Measurements from ENCODE around the gene PACS1.
"Not testable (repeated sequence)": the region's sequence is repeated elsewhere in the genome, so short reads cannot be mapped to it uniquely, and the experiment has no call there.

Gene PACS1

GRCh38 chr11:66077927-66078326, 7.9 kb downstream of the PACS1 start:
- DNase-seq = no peak

- not testable (repeated sequence) for DNase-seq
Observed at GRCh38 chr11:66078949-66079348, 8.9 kb downstream of the PACS1 start.

DNA sequence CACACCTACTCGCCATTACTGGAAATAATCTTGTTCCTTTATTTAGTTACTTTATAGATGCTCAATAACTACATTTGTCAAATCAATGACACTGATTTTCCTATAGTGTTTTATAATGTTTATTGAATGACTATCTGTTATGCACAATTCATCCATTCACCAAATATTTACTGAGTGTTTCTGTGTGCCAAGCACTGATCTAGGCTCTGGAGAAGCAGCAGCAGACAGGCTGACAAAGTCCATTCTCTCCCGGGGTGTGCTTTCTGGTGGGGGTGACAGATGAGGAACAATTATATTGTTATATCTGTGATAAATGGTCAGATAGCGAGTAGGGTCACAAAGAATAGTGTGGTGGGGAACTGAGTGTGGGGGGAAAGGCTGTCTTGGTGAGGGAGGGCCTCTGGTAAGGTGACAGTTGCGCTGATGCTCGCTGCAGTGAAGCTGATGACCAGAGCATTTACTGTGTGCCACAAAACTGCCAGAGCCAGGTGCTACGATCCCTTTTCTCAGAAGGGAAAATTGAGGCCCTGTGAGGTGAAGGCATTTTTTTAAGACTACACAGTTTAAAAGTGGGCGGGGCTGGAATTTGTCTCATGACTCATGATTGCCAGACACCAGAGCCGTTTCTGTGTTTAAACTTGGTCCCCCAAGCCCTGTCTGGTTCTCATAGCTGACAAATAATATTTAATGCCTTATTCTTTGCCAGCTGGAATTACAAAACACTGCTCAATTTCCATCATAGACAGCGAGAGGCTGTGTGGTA, 10.2 kb downstream of the PACS1 start:
- peak; percentile 76 to 85 for DNase-seq

DNA sequence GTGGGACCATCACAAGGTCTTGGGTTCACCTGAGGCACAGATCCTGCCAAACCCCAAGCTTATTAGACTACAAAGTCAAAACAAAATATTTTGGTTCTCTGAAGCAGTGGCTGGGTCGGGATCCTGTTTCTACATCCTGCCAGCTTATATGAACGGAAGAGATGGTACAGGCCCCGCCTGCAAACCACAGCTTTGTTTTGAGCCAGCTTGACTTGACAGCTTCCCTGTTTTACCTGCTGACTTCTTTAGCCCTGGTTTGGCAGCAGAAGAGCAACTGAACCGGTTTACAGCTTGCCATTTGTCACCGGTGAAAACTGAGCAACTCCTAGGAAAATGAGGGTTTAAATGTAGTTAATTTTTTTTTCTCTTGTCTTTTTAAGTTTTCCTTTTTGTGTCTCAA, 11.4 kb downstream of the PACS1 start:
- peak; percentile 59 to 67 for DNase-seq

- DNase-seq = no peak
Observed at GRCh38 chr11:66082946-66083698, 13.1 kb downstream of the PACS1 start.

DNA sequence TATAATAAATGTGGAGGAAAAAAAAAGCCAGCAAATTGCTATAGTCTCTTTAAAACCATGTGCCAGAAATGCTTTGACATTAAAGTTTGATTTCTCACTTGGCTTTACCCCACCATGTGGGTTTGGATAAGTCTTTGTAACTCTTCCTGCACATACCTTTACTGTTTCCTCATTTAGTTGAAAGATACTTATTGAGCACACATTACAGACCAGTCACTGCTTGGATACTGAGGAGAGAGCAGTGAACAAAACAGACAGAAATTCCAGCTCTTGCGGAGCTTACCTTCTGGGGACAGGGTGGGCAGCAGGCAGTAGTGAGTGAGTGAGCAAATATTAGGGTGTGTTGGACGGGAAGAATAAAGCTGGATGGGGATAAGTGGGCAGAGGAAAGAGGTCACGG, 13.7 kb downstream of the PACS1 start:
- no peak for DNase-seq

DNA sequence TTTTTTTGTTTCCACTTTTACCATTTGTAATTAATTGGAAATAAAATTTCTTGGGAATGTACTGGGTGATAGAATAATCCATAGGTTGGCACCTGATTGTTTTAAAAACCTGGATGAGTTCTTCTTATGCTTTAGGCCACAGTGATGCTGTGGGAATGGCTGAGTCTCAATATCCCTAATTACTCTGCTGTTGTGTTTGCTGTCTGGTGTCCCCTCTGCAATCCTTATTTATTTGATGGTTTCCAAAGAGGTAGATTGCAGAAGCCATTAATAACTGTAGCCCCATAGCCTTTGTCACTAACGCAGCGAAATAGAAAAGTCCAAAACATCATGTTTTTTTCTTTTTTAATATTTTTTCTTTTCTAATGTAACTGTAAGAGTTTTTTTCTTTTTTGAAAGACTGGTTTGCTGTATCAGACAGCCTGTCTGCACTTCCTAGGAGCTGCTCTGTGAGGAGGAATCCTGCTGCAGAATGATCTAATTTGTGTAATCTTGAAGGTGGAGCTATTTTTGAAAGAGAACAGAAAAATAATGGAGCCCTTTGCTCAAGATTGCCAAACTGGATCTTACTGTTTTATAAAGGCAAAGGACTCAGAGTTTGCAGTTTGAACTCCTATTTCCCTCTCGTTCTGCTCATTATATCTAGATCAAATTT, 14.9 kb downstream of the PACS1 start:
- DNase-seq = no peak

DNA sequence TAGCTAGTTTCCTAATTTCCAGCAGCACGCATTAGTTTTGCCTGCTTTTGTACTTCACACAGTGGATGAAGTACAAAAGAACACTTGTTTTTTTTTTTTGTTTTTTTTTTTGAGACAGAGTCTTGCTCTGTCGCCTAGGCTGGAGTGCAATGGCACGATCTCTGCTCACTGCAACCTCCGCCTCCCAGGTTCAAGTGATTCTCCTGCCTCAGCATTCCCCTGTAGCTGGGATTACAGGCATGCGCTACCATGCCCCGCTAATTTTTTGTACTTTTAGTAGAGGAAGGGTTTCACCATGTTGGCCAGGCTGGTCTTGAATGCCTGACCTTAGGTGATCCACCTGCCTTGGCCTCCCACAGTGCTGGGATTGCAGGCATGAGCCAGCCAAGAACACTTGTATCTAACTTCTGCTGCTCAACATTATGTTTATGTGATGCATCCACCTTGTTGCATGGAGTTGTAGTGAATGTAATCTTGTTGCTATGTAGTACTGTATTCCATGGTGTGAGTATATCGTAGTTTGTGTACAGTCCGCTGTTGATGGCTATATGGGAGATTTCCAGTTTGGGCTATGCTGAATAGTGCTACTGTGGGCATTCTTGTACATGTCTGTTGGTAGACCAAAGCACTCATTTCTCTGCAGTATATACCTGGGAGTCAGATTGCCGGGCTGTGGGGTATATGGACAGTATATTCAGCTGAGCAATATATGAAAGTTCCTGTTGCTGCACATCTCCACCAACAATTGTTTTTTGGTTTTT, 17.3 kb downstream of the PACS1 start:
- DNase-seq = no peak

DNA sequence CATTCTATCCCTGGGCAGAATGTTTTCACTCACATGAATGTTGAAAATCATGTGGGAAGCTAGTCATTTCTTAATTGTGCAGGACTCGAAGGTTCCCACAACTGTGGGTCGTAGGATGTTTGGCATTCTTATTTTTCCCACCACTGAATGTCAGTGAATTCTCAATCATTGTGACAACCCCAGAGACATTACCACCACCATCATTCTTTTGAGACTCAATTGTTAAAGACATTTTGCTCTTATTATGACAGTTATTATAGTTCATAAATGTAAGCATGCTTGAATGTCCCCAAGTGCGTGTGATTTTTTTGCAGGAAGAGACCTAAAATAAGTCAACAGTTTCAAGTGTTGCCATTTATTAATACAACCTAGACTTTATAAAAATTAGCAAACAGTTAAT, 19.0 kb downstream of the PACS1 start:
- DNase-seq = no peak

- DNase-seq = no peak
Observed at GRCh38 chr11:66090288-66090687, 20.2 kb downstream of the PACS1 start.

DNA sequence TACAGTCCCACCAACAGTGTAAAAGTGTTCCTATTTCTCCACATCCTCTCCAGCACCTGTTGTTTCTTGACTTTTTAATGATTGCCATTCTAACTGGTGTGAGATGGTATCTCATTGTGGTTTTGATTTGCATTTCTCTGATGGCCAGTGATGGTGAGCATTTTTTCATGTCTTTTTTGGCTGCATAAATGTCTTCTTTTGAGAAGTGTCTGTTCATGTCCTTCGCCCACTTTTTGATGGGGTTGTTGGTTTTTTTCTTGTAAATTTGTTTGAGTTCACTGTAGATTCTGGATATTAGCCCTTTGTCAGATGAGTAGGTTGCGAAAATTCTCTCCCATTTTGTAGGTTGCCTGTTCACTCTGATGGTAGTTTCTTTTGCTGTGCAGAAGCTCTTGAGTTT, 22.1 kb downstream of the PACS1 start:
- DNase-seq = not testable (repeated sequence)

DNA sequence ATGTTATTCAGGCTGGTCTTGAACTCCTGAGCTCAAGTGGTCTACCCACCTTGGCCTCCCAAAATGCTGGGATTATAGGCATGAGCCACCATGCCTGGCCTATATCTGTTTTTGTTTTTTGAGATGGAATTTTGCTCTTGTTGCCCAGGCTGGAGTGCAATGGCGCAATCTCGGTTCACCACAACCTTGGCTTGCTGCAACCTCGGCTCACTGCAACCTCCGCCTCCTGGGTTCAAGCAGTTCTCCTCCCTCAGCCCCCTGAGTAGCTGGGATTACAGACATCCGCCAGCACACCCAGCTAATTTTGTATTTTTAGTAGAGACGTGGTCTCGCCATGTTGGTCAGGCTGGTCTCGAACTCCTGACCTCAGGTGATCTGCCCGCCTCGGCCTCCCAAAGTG, 29.7 kb downstream of the PACS1 start:
- DNase-seq = not testable (repeated sequence)

DNA sequence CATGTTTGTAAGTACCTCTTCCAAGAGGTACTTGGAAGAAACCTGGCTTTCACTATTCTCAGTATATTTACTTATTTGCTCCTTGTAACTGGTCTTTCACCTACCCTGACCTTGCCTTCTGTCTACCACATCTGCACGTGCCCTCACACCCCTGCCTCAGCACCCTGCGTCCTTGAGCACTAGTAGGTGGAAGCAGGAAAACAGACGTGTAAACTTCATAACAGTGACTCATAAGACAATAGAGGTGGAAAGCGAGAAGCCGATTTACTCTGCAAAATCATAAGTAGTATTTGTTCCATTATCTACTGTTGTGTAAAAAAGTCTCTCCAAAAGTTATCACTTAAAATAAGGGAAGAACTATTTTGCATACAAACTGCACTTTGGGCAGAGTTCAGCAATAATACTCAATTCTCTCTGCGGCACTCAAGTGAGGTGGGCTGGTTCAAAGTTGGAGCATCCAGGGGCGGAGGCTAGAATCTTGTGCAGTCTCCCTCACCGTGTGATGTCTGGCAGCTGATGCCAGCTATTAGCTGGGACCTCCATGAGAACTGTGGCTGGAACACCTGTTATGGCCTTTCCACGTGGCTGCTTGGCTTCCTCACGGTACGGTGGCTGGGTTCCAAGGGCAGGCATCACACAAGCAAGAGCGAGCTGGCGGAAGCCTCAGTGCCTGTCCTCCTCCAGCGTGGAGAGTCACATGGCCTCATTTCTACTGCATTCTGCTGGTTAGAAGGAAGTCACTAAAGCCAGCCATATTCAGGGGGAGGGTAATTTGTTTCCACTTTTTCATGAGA, 30.4 kb downstream of the PACS1 start:
- peak; percentile 33 to 56 for DNase-seq

DNA sequence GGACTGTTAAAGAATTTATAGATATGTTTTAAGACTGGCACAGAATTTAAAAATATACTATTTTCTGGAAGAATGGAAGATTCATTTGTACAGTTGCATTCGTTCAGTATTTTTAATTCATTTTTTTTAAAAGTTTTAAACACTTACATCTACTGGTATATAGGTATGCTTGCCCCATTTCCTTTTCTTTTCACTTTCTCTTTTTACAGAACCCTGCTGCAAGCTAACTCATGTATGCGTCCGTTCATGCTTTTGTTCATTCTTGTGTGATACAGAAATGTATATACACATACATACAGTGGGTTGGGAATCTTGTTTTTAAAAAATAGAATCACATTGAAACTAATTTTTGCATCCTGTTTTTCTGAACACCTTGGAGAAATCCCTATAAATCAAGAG, 31.0 kb downstream of the PACS1 start:
- DNase-seq = no peak

DNA sequence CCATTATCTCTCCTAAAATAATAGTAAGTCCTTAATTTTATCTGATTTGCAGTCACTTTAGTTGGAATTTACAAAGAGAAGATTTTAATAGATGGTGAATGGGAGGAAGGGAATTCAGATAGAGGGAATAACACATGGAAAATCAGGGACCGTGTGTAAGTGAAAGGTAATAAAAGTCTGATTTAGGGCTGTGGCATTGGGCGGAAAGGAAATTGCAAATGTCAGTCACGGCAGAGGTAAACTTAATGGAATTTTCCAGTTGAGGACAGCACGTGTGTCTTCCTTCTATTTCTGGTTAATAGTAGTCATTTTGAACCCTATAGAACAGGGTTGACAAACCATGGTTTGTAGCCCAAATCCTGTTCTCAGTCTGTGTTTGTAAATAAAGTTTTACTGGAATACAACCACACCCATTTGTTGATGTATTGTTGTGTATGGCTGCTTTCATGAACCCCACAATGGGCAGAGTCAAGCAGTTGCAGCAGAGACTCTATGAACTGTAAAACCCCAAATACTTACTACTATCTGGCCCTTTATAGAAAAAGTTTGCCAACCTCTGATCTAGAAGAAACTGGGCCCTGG, 34.1 kb downstream of the PACS1 start:
- no peak for DNase-seq

DNA sequence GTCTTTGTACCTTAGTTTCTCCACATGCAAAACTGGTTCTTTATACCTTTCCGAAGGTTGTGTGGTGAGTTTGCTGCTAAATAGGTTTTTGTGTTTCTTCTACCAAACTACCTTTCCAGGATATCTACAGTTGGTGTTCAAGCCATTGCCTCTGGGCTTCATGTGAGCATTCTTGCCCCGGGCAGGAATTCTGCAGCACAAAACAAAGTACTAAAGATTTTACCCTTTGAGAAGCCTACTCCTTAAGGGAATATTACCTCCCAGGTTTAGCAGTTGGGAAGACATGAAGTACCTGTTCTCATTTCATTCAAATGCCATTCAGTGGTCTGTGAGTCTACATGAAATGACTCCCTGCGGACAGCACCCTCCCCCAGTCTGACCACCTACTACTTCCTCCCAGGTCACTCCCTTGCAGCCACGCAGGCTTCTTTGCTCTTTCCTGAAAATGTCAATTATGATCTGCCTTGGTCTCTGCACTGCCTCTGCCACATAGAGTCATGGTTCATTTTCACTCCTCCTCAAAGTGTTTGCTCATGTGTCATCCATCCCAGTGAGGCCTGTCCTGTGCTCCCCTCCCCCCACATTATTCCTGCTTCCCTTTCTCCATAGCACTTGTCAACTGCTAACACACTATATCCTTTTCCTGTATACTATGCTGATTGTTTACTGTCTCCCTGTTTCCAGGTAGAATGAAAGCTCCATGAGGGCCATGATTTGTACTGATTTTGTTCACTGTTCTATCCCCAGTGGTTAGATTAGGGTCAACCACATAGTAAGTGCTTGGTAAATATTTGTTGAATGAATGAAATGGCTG, 36.9 kb downstream of the PACS1 start:
- no peak for DNase-seq

DNA sequence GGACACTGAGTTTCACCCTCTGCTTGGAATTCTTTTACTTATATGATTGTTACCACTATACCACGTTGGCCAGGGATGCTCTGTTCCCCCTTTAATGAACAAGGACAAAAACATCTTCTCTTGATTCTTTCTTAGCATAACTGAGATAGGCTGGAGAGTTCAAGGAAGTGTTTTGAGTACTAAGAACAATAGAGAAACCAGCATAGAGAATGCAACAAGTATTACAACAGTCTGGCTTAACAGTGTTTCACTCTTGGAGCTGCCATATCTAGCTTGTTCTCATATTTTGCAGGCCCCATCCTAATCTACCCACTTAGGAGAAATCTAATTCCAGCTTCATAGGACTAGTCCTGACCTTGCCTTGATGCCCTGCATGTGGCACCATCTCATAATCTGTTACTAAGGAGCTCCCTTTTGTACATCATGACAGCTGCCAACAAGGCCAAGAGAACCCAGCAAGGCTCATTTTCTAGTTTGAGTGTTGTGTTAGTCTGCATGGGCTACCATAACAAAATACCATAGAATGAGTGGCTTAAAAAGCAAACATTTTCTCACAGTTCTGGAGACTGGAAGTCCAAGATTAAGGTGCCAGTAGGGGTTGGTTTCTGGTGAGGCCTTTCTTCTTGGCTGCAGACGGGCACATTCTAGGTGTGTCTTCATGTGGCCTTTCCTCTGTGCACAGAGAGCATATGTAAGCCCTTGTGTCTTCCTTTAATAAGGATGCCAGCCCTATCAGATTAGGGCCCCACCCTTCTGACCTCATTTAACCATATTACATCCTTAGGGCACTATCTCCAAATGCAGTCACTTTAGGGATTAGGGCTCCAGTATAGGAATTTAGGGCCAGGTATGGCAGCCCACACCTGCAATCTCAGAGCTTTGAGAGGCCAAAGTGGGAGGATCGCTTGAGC, 37.8 kb downstream of the PACS1 start:
- no peak for DNase-seq

- no peak for DNase-seq
Observed at GRCh38 chr11:66109294-66109693, 39.2 kb downstream of the PACS1 start.

DNA sequence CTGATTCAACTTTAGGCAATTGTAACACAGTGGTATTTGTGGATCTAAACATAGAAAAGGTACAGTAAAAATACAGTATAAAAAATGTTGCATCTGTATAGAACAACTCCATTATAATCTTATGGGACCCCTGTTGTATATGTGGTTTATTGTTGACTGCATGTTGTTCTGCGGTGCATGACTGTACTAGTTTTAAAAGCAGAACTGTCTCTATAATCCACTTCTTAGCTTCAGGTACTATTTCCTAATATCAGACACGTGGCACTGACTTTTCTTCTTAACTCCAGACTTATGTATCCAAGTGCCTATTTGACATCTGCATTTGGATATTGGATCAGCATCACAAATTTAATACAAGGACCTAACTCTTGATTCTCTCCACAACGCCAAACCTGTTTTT, 41.1 kb downstream of the PACS1 start:
- DNase-seq = no peak

- DNase-seq = no peak
Observed at GRCh38 chr11:66112041-66112491, 42.0 kb downstream of the PACS1 start.

Data from activated CD4-positive, alpha-beta T cell treated with anti-CD3 and anti-CD28 coated beads for 4 hours (primary cell).